Endothelial cell of umbilical vein (primary cell): ENCODE results near the gene C17orf114.

Source experiments
- BruUV-seq: library from RNA; stranded (reverse); fragments of 400-500 nt; replicated peaks from 2 replicates; lab custom pipeline; 2021; lab: Mats Ljungman, UMichigan
- CTCF ChIA-PET: fragments of 300-600, 350-600 bp; sonication (Branson Sonifier 250); formaldehyde crosslinking; loops from one replicate; lab custom pipeline; 2021; ENCODE audit warnings: antibody characterized with exemption, inconsistent platforms; lab: Charles Lee
- POLR2A ChIA-PET: fragments of 300-600, 350-600 bp; sonication (Branson Sonifier 250); formaldehyde crosslinking; loops from one replicate; lab custom pipeline; 2021; ENCODE audit warnings: antibody characterized with exemption, inconsistent platforms; lab: Charles Lee
- DNase-seq: peaks from one replicate; pipeline ENCODE4 v3.0.0-alpha.2; 2011; ENCODE audit warnings: low read depth, low spot score
- FAIRE-seq: peaks from 2 replicates; lab custom pipeline; 2011; peaks lifted over from hg19 to GRCh38; lab: Jason Lieb, UNC
- H2AFZ ChIP-seq: 2 replicates; pipeline ENCODE4 v1.6.0; 2012; ENCODE audit warnings: low read depth, low read length, control low read depth, inconsistent platforms
- H3K27ac ChIP-seq: 2 replicates; pipeline ENCODE4 v1.5.1; 2011; ENCODE audit warnings: low read depth, mild to moderate bottlenecking, control low read depth, low read length, moderate library complexity; ENCODE audit not compliant: insufficient read depth
- H3K27me3 ChIP-seq, 2 experiments: 2 replicates each; pipeline versions ENCODE4 v1.6.0 to v1.6.1; 2011; ENCODE audit warnings: low read length in 2 of 2, mixed read lengths in 1 of 2; ENCODE audit not compliant: control insufficient read depth in 2 of 2, insufficient read depth in 2 of 2
- H3K36me3 ChIP-seq, 2 experiments: 2 replicates in 1 of 2; 3 replicates in 1 of 2; pipeline ENCODE4 v1.5.1; 2011; ENCODE audit warnings: low read length in 2 of 2, mild to moderate bottlenecking in 1 of 2, moderate library complexity in 1 of 2; ENCODE audit not compliant: control insufficient read depth in 2 of 2, insufficient read depth in 2 of 2; ENCODE audit errors: extremely low read depth in 1 of 2
- H3K4me1 ChIP-seq: 3 replicates; pipeline ENCODE4 v1.5.1; 2011; ENCODE audit warnings: mild to moderate bottlenecking, low read length; ENCODE audit not compliant: control insufficient read depth, insufficient read depth; ENCODE audit errors: extremely low read depth
- H3K4me2 ChIP-seq: 2 replicates; pipeline ENCODE4 v1.6.1; 2011; ENCODE audit warnings: low read length, control low read depth, mixed read lengths; ENCODE audit not compliant: insufficient read depth
- H3K4me3 ChIP-seq, 3 experiments: fragments of 200-600 bp in 1 of 3; sonication (generic), shearing (Covaris generic) in 1 of 3; replicated peaks in 1 of 3; 2 replicates each; pipeline ENCODE4 v1.5.1; 2011 to 2016; ENCODE audit warnings: control low read depth in 3 of 3, low read length in 3 of 3, mild to moderate bottlenecking in 2 of 3, inconsistent platforms in 1 of 3, low read depth in 1 of 3, moderate library complexity in 1 of 3; ENCODE audit not compliant: insufficient read depth in 1 of 3
- H3K79me2 ChIP-seq: 2 replicates; pipeline ENCODE4 v1.6.0; 2012; ENCODE audit warnings: low read length, inconsistent platforms; ENCODE audit not compliant: control insufficient read depth, insufficient read depth
- H3K9ac ChIP-seq: replicated peaks from 2 replicates; pipeline ENCODE3; 2011; ENCODE audit warnings: low read length, control low read depth; ENCODE audit not compliant: insufficient read depth; ENCODE audit errors: extremely low read depth
- H3K9me1 ChIP-seq: replicated peaks from 3 replicates; pipeline ENCODE4 v1.6.0; 2011; ENCODE audit warnings: mild to moderate bottlenecking, low read length; ENCODE audit not compliant: control insufficient read depth, insufficient read depth; ENCODE audit errors: extremely low read depth
- H3K9me3 ChIP-seq: replicated peaks from 2 replicates; pipeline ENCODE4 v1.5.1; 2012; ENCODE audit warnings: low read length, inconsistent platforms; ENCODE audit not compliant: control insufficient read depth, insufficient read depth
- H4K20me1 ChIP-seq: replicated peaks from 2 replicates; pipeline ENCODE3; 2011; ENCODE audit warnings: mild to moderate bottlenecking, low read length; ENCODE audit not compliant: control insufficient read depth, insufficient read depth; ENCODE audit errors: extremely low read depth
- CTCF ChIP-seq, 2 donors: IDR thresholded peaks; 1 replicate in 1 of 2; 2 replicates in 1 of 2; pipeline ENCODE4 v1.5.1; 2011; ENCODE audit warnings: low read length in 2 of 2, mild to moderate bottlenecking in 2 of 2, moderate library complexity in 2 of 2, control low read depth in 1 of 2, inconsistent platforms in 1 of 2, low read depth in 1 of 2; ENCODE audit not compliant: insufficient read depth in 1 of 2; ENCODE audit errors: extremely low read depth in 1 of 2
- EZH2 ChIP-seq: IDR thresholded peaks from 2 replicates; pipeline ENCODE4 v1.6.1; 2012; ENCODE audit warnings: borderline replicate concordance, low read depth, mild to moderate bottlenecking, moderate library complexity, low read length, inconsistent platforms; ENCODE audit not compliant: severe bottlenecking
- MAX ChIP-seq: IDR thresholded peaks from 2 replicates; pipeline ENCODE4 v1.6.1; 2011; ENCODE audit not compliant: insufficient read depth, insufficient read length
- dilution Hi-C: fragments of 300-500 bp; cut with MboI; formaldehyde crosslinking; loops from one replicate; pipeline ENCODE4 v1.15.0; 2019; ENCODE audit warnings: low sequenced_read_pairs; ENCODE audit not compliant: extremely low pct_ligation_motif_present
- intact Hi-C: fragments of 100-400 bp; cut with micrococcal nuclease; formaldehyde crosslinking; loops from one replicate; pipeline ENCODE4 v1.10.0; 2022

Gene C17orf114

GRCh38 chr17:4780325-4780955 is 21.7 kb downstream of the C17orf114 start:
- no peaks in the 10 kb centered on the region for H3K79me2 ChIP-seq
- H3K9ac ChIP-seq: no peak overlapping the region
- H3K9me1 ChIP-seq: no peaks in the 10 kb centered on the region
- no peak overlapping the region for H2AFZ ChIP-seq
- H3K4me1 ChIP-seq: peaks cover 2% of the 10 kb centered on the region
- no TSS peak for BruUV-seq
- no peaks in the 10 kb centered on the region for H3K9me3 ChIP-seq
- H3K4me2 ChIP-seq: no peak overlapping the region
- intact Hi-C loops (no loop called here), dilution Hi-C loops (no loop called here)
- no peak for FAIRE-seq
- H3K27me3 ChIP-seq: peaks cover 19 to 23% of the 10 kb centered on the region in 2 experiments
- no peak for TF ChIP-seq EZH2
- no peak for TF ChIP-seq CTCF (IDR thresholded peaks at IDR 0.05; ENCODE audit: extremely low read depth in 1 of 2, insufficient read depth in 1 of 2, low read depth in 1 of 2, low read length in 2 of 2)
- TF ChIP-seq MAX: no peak
- CTCF ChIA-PET: interaction anchor here (0.8 to 2.6 kb wide), 5 partner anchors 9 to 98 kb away, joined by 3 to 13 read pairs (median 3); partner anchors contain the start of gene TM4SF5
- no peaks in the 10 kb centered on the region for H4K20me1 ChIP-seq
- POLR2A ChIA-PET: no interaction called here
- H3K4me3 ChIP-seq: no peak overlapping the region
- DNase-seq: no peak
- H3K27ac ChIP-seq: no peak overlapping the region
- H3K36me3 ChIP-seq: no peaks in the 10 kb centered on the region
